Smooth muscle cell (in vitro differentiated cells): ENCODE measurements around the gene PRKCB. TPM values are rescaled to one million over a fixed set of nuclear protein-coding genes. Genes with fewer than 3 reads are reported as not detected.

Experiments used
- DNase-seq: peaks from one replicate; lab custom pipeline; 2025; ENCODE audit not compliant: unreplicated experiment; lab: John Stamatoyannopoulos, UW
- H2AFZ ChIP-seq: fragments of 200-600 bp; sonication (generic); 2 replicates; pipeline ENCODE4 v1.6.0; 2016; ENCODE audit warnings: antibody characterized with exemption, low read depth, mild to moderate bottlenecking
- H3F3A ChIP-seq: fragments of 200-600 bp; sonication (generic); 2 replicates; pipeline ENCODE4 v1.6.0; 2017; ENCODE audit warnings: antibody characterized with exemption, low read depth
- H3K27ac ChIP-seq: fragments of 200-600 bp; sonication (generic); 2 replicates; pipeline ENCODE4 v1.5.1; 2016; ENCODE audit warnings: low read depth, mild to moderate bottlenecking
- H3K27me3 ChIP-seq: fragments of 200-600 bp; sonication (generic); 2 replicates; pipeline ENCODE4 v1.6.1; 2016; ENCODE audit warnings: low read depth, mild to moderate bottlenecking
- H3K36me3 ChIP-seq: fragments of 200-600 bp; sonication (generic); 2 replicates; pipeline ENCODE4 v1.5.1; 2016; ENCODE audit warnings: low read depth
- H3K4me1 ChIP-seq: fragments of 200-600 bp; sonication (generic); 2 replicates; pipeline ENCODE4 v1.5.1; 2016; ENCODE audit warnings: low read depth
- H3K4me2 ChIP-seq: fragments of 200-600 bp; sonication (generic); 2 replicates; pipeline ENCODE4 v1.6.0; 2016; ENCODE audit warnings: mild to moderate bottlenecking
- H3K4me3 ChIP-seq: fragments of 200-600 bp; sonication (generic); 2 replicates; pipeline ENCODE4 v1.5.1; 2016; ENCODE audit warnings: mild to moderate bottlenecking
- H3K79me2 ChIP-seq: fragments of 200-600 bp; sonication (generic); 2 replicates; pipeline ENCODE4 v1.6.0; 2016; ENCODE audit warnings: low read depth, mild to moderate bottlenecking
- H3K9ac ChIP-seq: fragments of 200-600 bp; sonication (generic); 2 replicates; pipeline ENCODE4 v1.6.0; 2016; ENCODE audit warnings: low read depth
- H3K9me3 ChIP-seq: fragments of 200-600 bp; sonication (generic); replicated peaks from 2 replicates; pipeline ENCODE4 v1.5.1; 2016; ENCODE audit warnings: low read depth
- H4K20me1 ChIP-seq: fragments of 200-600 bp; sonication (generic); 2 replicates; pipeline ENCODE4 v1.6.0; 2016; ENCODE audit warnings: low read depth
- CTCF ChIP-seq: fragments of 200-600 bp; sonication (generic); IDR thresholded peaks from 2 replicates; pipeline ENCODE4 v1.5.1; 2017; ENCODE audit warnings: borderline replicate concordance, mild to moderate bottlenecking, antibody characterized with exemption; ENCODE audit not compliant: insufficient read depth, poor library complexity, severe bottlenecking
- WGBS: methylation state at CpG from one replicate; pipeline ENCODE4 v1.1.7; 2016; ENCODE audit warnings: low lambda C conversion rate; 5-methylcytosine and 5-hydroxymethylcytosine counted together
- polyA plus RNA-seq: library from polyadenylated mRNA; unstranded; fragments of >200 nt; fragmentation: Nextera tagmentation; extraction: Ambion mirVana; gene quantifications from 2 replicates; pipeline ENCODE4 v1.2.1, GENCODE V29; 2016
- total RNA-seq: library from RNA; depleted of rRNA; stranded (reverse); fragments of >200 nt; gene quantifications from 2 replicates; pipeline ENCODE4 v1.2.3, GENCODE V29; 2014

The PRKCB gene
- total and polyA plus RNA-seq, 2 experiments from 2014 or later = 0.36 TPM; not detected in 1

- Histone ChIP-seq H4K20me1 (no peaks in the 10 kb centered on the region), H3K4me1 (peaks cover 9% of the 10 kb centered on the region), H3F3A (no peaks in the 10 kb centered on the region), H3K27me3 (peaks cover 12% of the 10 kb centered on the region), H3K9ac (no peak overlapping the region), H3K4me3 (no peak overlapping the region), H3K79me2 (no peaks in the 10 kb centered on the region), H3K9me3 (no peaks in the 10 kb centered on the region), H3K27ac (no peak overlapping the region), H3K36me3 (no peaks in the 10 kb centered on the region), H2AFZ (no peak overlapping the region), H3K4me2 (no peak overlapping the region)
- 100% methylated on average over 1 of the region's 1 CpG for WGBS
- no peak for TF ChIP-seq CTCF
- no peak for DNase-seq
These were observed 108.6 kb downstream of the PRKCB start for GRCh38 chr16:23944381-23944780.

- no peak for TF ChIP-seq CTCF
- WGBS = 90% methylated on average over 4 of the region's 4 CpGs
- Histone ChIP-seq H2AFZ (no peak overlapping the region), H3K4me2 (no peak overlapping the region), H3K27me3 (peaks cover 4% of the 10 kb centered on the region), H3K4me3 (no peak overlapping the region), H4K20me1 (no peaks in the 10 kb centered on the region), H3F3A (no peaks in the 10 kb centered on the region), H3K36me3 (no peaks in the 10 kb centered on the region), H3K27ac (no peak overlapping the region), H3K9me3 (no peaks in the 10 kb centered on the region), H3K4me1 (peaks cover 9% of the 10 kb centered on the region), H3K79me2 (no peaks in the 10 kb centered on the region), H3K9ac (no peak overlapping the region)
- DNase-seq = no peak
These were observed 109.5 kb downstream of the PRKCB start for GRCh38 chr16:23945243-23945642.

- Histone ChIP-seq H3K4me1 (peaks cover 23% of the 10 kb centered on the region), H3K27me3 (peaks cover 4% of the 10 kb centered on the region), H3K4me3 (no peak overlapping the region), H3F3A (peaks cover 3% of the 10 kb centered on the region), H3K9ac (no peak overlapping the region), H3K27ac (no peak overlapping the region), H3K9me3 (no peaks in the 10 kb centered on the region), H2AFZ (no peak overlapping the region), H3K79me2 (no peaks in the 10 kb centered on the region), H4K20me1 (no peaks in the 10 kb centered on the region), H3K36me3 (no peaks in the 10 kb centered on the region), H3K4me2 (no peak overlapping the region)
- no peak for DNase-seq
- TF ChIP-seq CTCF = no peak
- 87% methylated on average over 4 of the region's 4 CpGs for WGBS
These were observed 112.1 kb downstream of the PRKCB start for GRCh38 chr16:23947838-23948237.

- no peaks in the 10 kb centered on the region for H4K20me1 ChIP-seq
- no peak overlapping the region for H3K4me3 ChIP-seq
- no peaks in the 10 kb centered on the region for H3K79me2 ChIP-seq
- 90% methylated on average over 11 of the region's 11 CpGs for WGBS
- H3K4me2 ChIP-seq = no peak overlapping the region
- TF ChIP-seq CTCF = no peak
- peaks cover 23% of the 10 kb centered on the region for H3K4me1 ChIP-seq
- no peak overlapping the region for H3K27ac ChIP-seq
- no peak overlapping the region for H2AFZ ChIP-seq
- no peaks in the 10 kb centered on the region for H3K9me3 ChIP-seq
- H3K9ac ChIP-seq = no peak overlapping the region
- H3F3A ChIP-seq = peaks cover 3% of the 10 kb centered on the region
- H3K27me3 ChIP-seq = peaks cover 4% of the 10 kb centered on the region
- DNase-seq = no peak
- no peaks in the 10 kb centered on the region for H3K36me3 ChIP-seq
These were observed 113.2 kb downstream of the PRKCB start for GRCh38 chr16:23948949-23949411.
